H9 (cell line): ENCODE results near the gene RPN1. TPM values are rescaled to one million over a fixed set of nuclear protein-coding genes. Genes with fewer than 3 reads are reported as not detected.

ENCODE experiments used
- DNase-seq: peaks from one replicate; pipeline ENCODE4 v3.0.0-alpha.2; 2017
- H2AFZ ChIP-seq: one replicate; pipeline ENCODE4 v1.6.1; 2013; ENCODE audit warnings: mild to moderate bottlenecking, low read length, control low read depth, moderate library complexity
- H2AK5ac ChIP-seq: 2 replicates; pipeline ENCODE4 v1.6.1; 2013; ENCODE audit warnings: low read length, control low read depth, mixed read lengths; ENCODE audit not compliant: insufficient read length
- H2BK120ac ChIP-seq: one replicate; pipeline ENCODE4 v1.6.1; 2013; ENCODE audit warnings: low read depth, mild to moderate bottlenecking, low read length, control low read depth, inconsistent platforms; ENCODE audit not compliant: poor library complexity, severe bottlenecking
- H2BK12ac ChIP-seq: 2 replicates; pipeline ENCODE4 v1.6.1; 2013; ENCODE audit warnings: low read length, control low read depth, mixed read lengths, low read depth; ENCODE audit not compliant: insufficient read length
- H2BK15ac ChIP-seq: 2 replicates; pipeline ENCODE4 v1.6.1; 2013; ENCODE audit warnings: low read depth, low read length, control low read depth
- H2BK20ac ChIP-seq: one replicate; pipeline ENCODE4 v1.6.1; 2013; ENCODE audit warnings: low read depth, mild to moderate bottlenecking, low read length, control low read depth, inconsistent platforms; ENCODE audit not compliant: poor library complexity, severe bottlenecking
- H2BK5ac ChIP-seq: 2 replicates; pipeline ENCODE4 v1.6.1; 2013; ENCODE audit warnings: low read length, control low read depth, mixed read lengths; ENCODE audit not compliant: insufficient read length
- H3K14ac ChIP-seq: 2 replicates; pipeline ENCODE4 v1.6.1; 2013; ENCODE audit warnings: low read length, control low read depth; ENCODE audit not compliant: insufficient read depth
- H3K18ac ChIP-seq: 2 replicates; pipeline ENCODE4 v1.6.1; 2013; ENCODE audit warnings: low read depth, mild to moderate bottlenecking, mixed read lengths, low read length, control low read depth; ENCODE audit not compliant: insufficient read length
- H3K23ac ChIP-seq: 2 replicates; pipeline ENCODE4 v1.6.1; 2013; ENCODE audit warnings: low read length, control low read depth, mixed read lengths, low read depth; ENCODE audit not compliant: insufficient read length
- H3K23me2 ChIP-seq: 2 replicates; pipeline ENCODE4 v1.6.1; 2013; ENCODE audit warnings: low read depth, mild to moderate bottlenecking, mixed read lengths, low read length, control low read depth; ENCODE audit not compliant: insufficient read length, poor library complexity, severe bottlenecking
- H3K27ac ChIP-seq: 2 replicates; pipeline ENCODE4 v1.5.1; 2013; ENCODE audit warnings: low read length, control low read depth, mixed read lengths, low read depth; ENCODE audit not compliant: insufficient read length
- H3K27me3 ChIP-seq: 2 replicates; pipeline ENCODE4 v1.6.1; 2013; ENCODE audit warnings: low read length, control low read depth, inconsistent platforms; ENCODE audit not compliant: insufficient read depth
- H3K4ac ChIP-seq: 2 replicates; pipeline ENCODE4 v1.6.1; 2013; ENCODE audit warnings: low read depth, mild to moderate bottlenecking, control low read depth, inconsistent platforms, low read length, moderate library complexity
- H3K4me1 ChIP-seq: 2 replicates; pipeline ENCODE4 v1.6.1; 2013; ENCODE audit warnings: low read length, control low read depth, inconsistent platforms; ENCODE audit not compliant: insufficient read depth
- H3K4me2 ChIP-seq: 2 replicates; pipeline ENCODE4 v1.6.1; 2013; ENCODE audit warnings: low read length, control low read depth, mixed read lengths; ENCODE audit not compliant: insufficient read length, insufficient read depth
- H3K56ac ChIP-seq: 2 replicates; pipeline ENCODE4 v1.6.1; 2013; ENCODE audit warnings: low read depth, mild to moderate bottlenecking, mixed read lengths, low read length, control low read depth; ENCODE audit not compliant: insufficient read length
- H3K79me1 ChIP-seq: 2 replicates; pipeline ENCODE4 v1.6.1; 2013; ENCODE audit warnings: low read depth, mild to moderate bottlenecking, moderate library complexity, low read length, control low read depth, inconsistent platforms; ENCODE audit not compliant: insufficient read depth, poor library complexity, severe bottlenecking
- H3K79me2 ChIP-seq: 2 replicates; pipeline ENCODE4 v1.6.1; 2013; ENCODE audit warnings: low read length, control low read depth, inconsistent platforms; ENCODE audit not compliant: insufficient read depth
- H3K9ac ChIP-seq: 2 replicates; pipeline ENCODE4 v1.6.1; 2013; ENCODE audit warnings: low read length, control low read depth, mixed read lengths; ENCODE audit not compliant: insufficient read length; ENCODE audit errors: extremely low read depth
- H3K9me3 ChIP-seq: one replicate; pipeline ENCODE4 v1.6.1; 2013; ENCODE audit warnings: low read depth, low read length, inconsistent platforms; ENCODE audit not compliant: control insufficient read depth
- H3T11ph ChIP-seq: one replicate; pipeline ENCODE4 v1.6.1; 2013; ENCODE audit warnings: mild to moderate bottlenecking, low read length, control low read depth, inconsistent platforms
- H4K20me1 ChIP-seq: one replicate; pipeline ENCODE4 v1.6.1; 2013; ENCODE audit not compliant: control insufficient read depth, insufficient read length, insufficient read depth
- H4K5ac ChIP-seq: 2 replicates; pipeline ENCODE4 v1.6.1; 2013; ENCODE audit warnings: low read depth, mild to moderate bottlenecking, mixed read lengths, low read length, control low read depth; ENCODE audit not compliant: insufficient read length
- H4K8ac ChIP-seq: replicated peaks from 2 replicates; pipeline ENCODE4 v1.6.1; 2013; ENCODE audit warnings: low read length, control low read depth, mixed read lengths, low read depth; ENCODE audit not compliant: insufficient read length
- H4K91ac ChIP-seq: 2 replicates; pipeline ENCODE4 v1.6.1; 2013; ENCODE audit warnings: low read depth, mild to moderate bottlenecking, moderate library complexity, mixed read lengths, low read length, control low read depth; ENCODE audit not compliant: insufficient read length
- H3K27ac Mint-ChIP-seq, 3 experiments: 2 replicates in 2 of 3; 3 replicates in 1 of 3; pipeline ENCODE4 v1.8.0; 2020 to 2021; ENCODE audit warnings: mixed read lengths in 3 of 3, mild to moderate bottlenecking in 1 of 3, moderate library complexity in 1 of 3
- H3K27me3 Mint-ChIP-seq: 2 replicates; pipeline ENCODE4 v1.8.0; 2021; ENCODE audit warnings: low read depth, mild to moderate bottlenecking, moderate library complexity, mixed read lengths
- H3K36me3 Mint-ChIP-seq, 3 experiments: 2 replicates in 2 of 3; 3 replicates in 1 of 3; pipeline ENCODE4 v1.8.0; 2020 to 2021; ENCODE audit warnings: low read depth in 3 of 3, mixed read lengths in 3 of 3; ENCODE audit not compliant: insufficient read depth in 1 of 3
- H3K4me1 Mint-ChIP-seq, 2 experiments: 2 replicates each; pipeline ENCODE4 v1.8.0; 2020; ENCODE audit warnings: mixed read lengths in 2 of 2
- H3K4me3 Mint-ChIP-seq, 2 experiments: 2 replicates in 1 of 2; 3 replicates in 1 of 2; pipeline ENCODE4 v1.8.0; 2020 to 2021; ENCODE audit warnings: mild to moderate bottlenecking in 2 of 2, mixed read lengths in 2 of 2, moderate library complexity in 1 of 2
- H3K9me3 Mint-ChIP-seq, 2 experiments: 2 replicates in 1 of 2; 3 replicates in 1 of 2; pipeline ENCODE4 v1.8.0; 2020; ENCODE audit warnings: mild to moderate bottlenecking in 2 of 2, mixed read lengths in 2 of 2, moderate library complexity in 1 of 2
- WGBS: extraction: QIAGEN DNeasy Blood & Tissue Kit; methylation state at CpG from one replicate; pipeline ENCODE4 v1.1.7; 2013; ENCODE audit warnings: missing lambda C conversion rate, low lambda C conversion rate, mixed read lengths; ENCODE audit not compliant: insufficient read length; ENCODE audit errors: extremely low coverage; 5-methylcytosine and 5-hydroxymethylcytosine counted together
- total RNA-seq: library from RNA; stranded (reverse); gene quantifications from 2 replicates; pipeline ENCODE4 v1.2.1, GENCODE V29; 2021
- TF ChIP-seq, protein P1 (sequence below): fragments of 200-600 bp; sonication (generic); conservative IDR thresholded peaks from 3 replicates; pipeline ENCODE4 v1.8.0; 2021; ENCODE audit warnings: antibody characterized with exemption, mild to moderate bottlenecking

Gene RPN1
- total RNA-seq, 1 experiment from 2014 or later = 174 TPM

DNA sequence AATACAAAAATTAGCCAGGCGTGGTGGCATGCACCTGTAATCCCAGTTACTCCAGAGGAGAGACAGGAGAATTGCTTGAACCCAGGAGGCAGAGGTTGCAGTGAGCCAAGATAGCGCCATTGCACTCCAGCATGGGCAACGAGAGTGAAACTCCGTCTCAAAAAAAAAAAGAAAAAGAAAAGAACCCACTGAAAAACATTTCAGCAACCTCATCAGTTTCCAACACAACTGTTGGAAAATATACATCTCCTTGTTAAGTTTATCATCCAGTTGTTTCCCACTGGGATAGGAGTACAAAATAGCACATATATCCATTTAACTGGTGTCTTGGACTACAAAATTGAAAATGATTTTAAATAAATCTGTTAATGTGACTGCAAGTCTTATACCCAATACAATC lies 2.2 kb downstream of the RPN1 start:
- no peak overlapping the region for H2AK5ac ChIP-seq
- no peak overlapping the region for H3K4ac ChIP-seq
- Mint-ChIP-seq H3K27me3 (no peaks in the 10 kb centered on the region; the same call in 1 of the 2 replicates), H3K9me3 (peaks cover 2 to 3% of the 10 kb centered on the region in 2 experiments; a peak in 2 of 5 replicates), H3K27ac (no peak overlapping the region), H3K4me1 (peaks cover 12 to 13% of the 10 kb centered on the region in 2 experiments), H3K36me3 (peaks cover 11 to 19% (median 14%) of the 10 kb centered on the region in 3 experiments), H3K4me3 (peak overlapping the region in 1 of 2 experiments; percentile 87; a peak in 2 of 5 replicates)
- H3K4me2 ChIP-seq = peak overlapping the region; percentile 78
- no peak overlapping the region for H3K18ac ChIP-seq
- H3K4me1 ChIP-seq = no peaks in the 10 kb centered on the region
- no peak overlapping the region for H4K5ac ChIP-seq
- no peak for DNase-seq
- H3K27ac ChIP-seq = no peak overlapping the region
- no peak overlapping the region for H3K14ac ChIP-seq
- H4K20me1 ChIP-seq = no peaks in the 10 kb centered on the region
- no peak overlapping the region for H2BK20ac ChIP-seq
- no peaks in the 10 kb centered on the region for H3K27me3 ChIP-seq
- H3K79me2 ChIP-seq = peaks cover 29% of the 10 kb centered on the region; the same call in 1 of the 2 replicates
- no peak overlapping the region for H2BK120ac ChIP-seq
- no peak overlapping the region for H2BK15ac ChIP-seq
- no peak overlapping the region for H4K91ac ChIP-seq
- no peaks in the 10 kb centered on the region for H3K79me1 ChIP-seq
- peaks cover 5% of the 10 kb centered on the region for H3K23me2 ChIP-seq
- peak overlapping the region; percentile 2 for H3K9ac ChIP-seq
- H2BK5ac ChIP-seq = no peak overlapping the region
- H3K56ac ChIP-seq = no peak overlapping the region
- TF ChIP-seq, protein P1, sequence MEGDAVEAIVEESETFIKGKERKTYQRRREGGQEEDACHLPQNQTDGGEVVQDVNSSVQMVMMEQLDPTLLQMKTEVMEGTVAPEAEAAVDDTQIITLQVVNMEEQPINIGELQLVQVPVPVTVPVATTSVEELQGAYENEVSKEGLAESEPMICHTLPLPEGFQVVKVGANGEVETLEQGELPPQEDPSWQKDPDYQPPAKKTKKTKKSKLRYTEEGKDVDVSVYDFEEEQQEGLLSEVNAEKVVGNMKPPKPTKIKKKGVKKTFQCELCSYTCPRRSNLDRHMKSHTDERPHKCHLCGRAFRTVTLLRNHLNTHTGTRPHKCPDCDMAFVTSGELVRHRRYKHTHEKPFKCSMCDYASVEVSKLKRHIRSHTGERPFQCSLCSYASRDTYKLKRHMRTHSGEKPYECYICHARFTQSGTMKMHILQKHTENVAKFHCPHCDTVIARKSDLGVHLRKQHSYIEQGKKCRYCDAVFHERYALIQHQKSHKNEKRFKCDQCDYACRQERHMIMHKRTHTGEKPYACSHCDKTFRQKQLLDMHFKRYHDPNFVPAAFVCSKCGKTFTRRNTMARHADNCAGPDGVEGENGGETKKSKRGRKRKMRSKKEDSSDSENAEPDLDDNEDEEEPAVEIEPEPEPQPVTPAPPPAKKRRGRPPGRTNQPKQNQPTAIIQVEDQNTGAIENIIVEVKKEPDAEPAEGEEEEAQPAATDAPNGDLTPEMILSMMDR = no peak
- H4K8ac ChIP-seq = no peak overlapping the region
- H3K23ac ChIP-seq = no peak overlapping the region
- no peak overlapping the region for H2AFZ ChIP-seq
- no CpG with 5 or more reads among the region's 4 CpGs for WGBS
- H3K9me3 ChIP-seq = no peaks in the 10 kb centered on the region
- no peak overlapping the region for H3T11ph ChIP-seq
- H2BK12ac ChIP-seq = no peak overlapping the region
